DOHH2 (cell line): ENCODE measurements around the gene RCN2.

ENCODE experiments used
- H3F3A ChIP-seq: fragments of 200-600 bp; sonication (generic), shearing (Covaris generic); 2 replicates; pipeline ENCODE4 v1.6.0; 2016; ENCODE audit warnings: antibody characterized with exemption, mild to moderate bottlenecking; ENCODE audit not compliant: control insufficient read depth, insufficient read depth
- H3K27ac ChIP-seq: fragments of 200-600 bp; sonication (generic); 2 replicates; pipeline ENCODE4 v1.5.1; 2014; ENCODE audit warnings: low read depth, mild to moderate bottlenecking, low read length, moderate library complexity
- H3K27me3 ChIP-seq: fragments of 200-600 bp; sonication (generic); 2 replicates; pipeline ENCODE4 v1.6.1; 2014; ENCODE audit warnings: mild to moderate bottlenecking, low read length, mixed read lengths; ENCODE audit not compliant: control insufficient read depth
- H3K36me3 ChIP-seq: fragments of 200-600 bp; sonication (generic); 2 replicates; pipeline ENCODE4 v1.6.1; 2014; ENCODE audit warnings: mild to moderate bottlenecking, low read length, moderate library complexity, mixed read lengths; ENCODE audit not compliant: control insufficient read depth
- H3K4me1 ChIP-seq: fragments of 200-600 bp; sonication (generic); 2 replicates; pipeline ENCODE4 v1.6.1; 2014; ENCODE audit warnings: mild to moderate bottlenecking, low read length, mixed read lengths; ENCODE audit not compliant: control insufficient read depth
- H3K4me2 ChIP-seq: fragments of 200-600 bp; sonication (generic); 2 replicates; pipeline ENCODE4 v1.6.0; 2014; ENCODE audit warnings: mild to moderate bottlenecking, low read length, moderate library complexity
- H3K4me3 ChIP-seq: fragments of 200-600 bp; sonication (generic); 2 replicates; pipeline ENCODE4 v1.5.1; 2014; ENCODE audit warnings: mild to moderate bottlenecking, low read length, mixed read lengths
- H3K79me2 ChIP-seq: fragments of 200-600 bp; sonication (generic); 2 replicates; pipeline ENCODE4 v1.6.1; 2014; ENCODE audit warnings: mild to moderate bottlenecking, low read length, mixed read lengths; ENCODE audit not compliant: control insufficient read depth
- H3K9me2 ChIP-seq: fragments of 200-600 bp; sonication (generic); replicated peaks from 2 replicates; pipeline ENCODE4 v1.6.1; 2014; ENCODE audit warnings: mild to moderate bottlenecking, low read length, mixed read lengths; ENCODE audit not compliant: control insufficient read depth
- H3K9me3 ChIP-seq: fragments of 200-600 bp; sonication (generic); 2 replicates; pipeline ENCODE4 v1.6.1; 2014; ENCODE audit warnings: antibody characterized with exemption, low read length, mixed read lengths; ENCODE audit not compliant: control insufficient read depth, insufficient read depth
- H4K20me1 ChIP-seq: fragments of 200-600 bp; sonication (generic); 2 replicates; pipeline ENCODE4 v1.6.0; 2014; ENCODE audit warnings: low read depth, mild to moderate bottlenecking, antibody characterized with exemption, low read length, moderate library complexity; ENCODE audit not compliant: control insufficient read depth, insufficient read depth
- EZH2phosphoT487 ChIP-seq: fragments of 200-600 bp; sonication (generic); IDR thresholded peaks from 2 replicates; pipeline ENCODE4 v1.6.1; 2017; ENCODE audit warnings: borderline replicate concordance, mild to moderate bottlenecking, antibody characterized with exemption, low read length, moderate library complexity, mixed read lengths
- TF ChIP-seq, protein P1 (sequence below): fragments of 200-600 bp; sonication (generic); IDR thresholded peaks from one replicate; pipeline ENCODE4 v1.5.1; 2014; ENCODE audit warnings: antibody characterized with exemption, mild to moderate bottlenecking, low read depth, low read length; ENCODE audit not compliant: poor library complexity, severe bottlenecking

Gene RCN2

DNA sequence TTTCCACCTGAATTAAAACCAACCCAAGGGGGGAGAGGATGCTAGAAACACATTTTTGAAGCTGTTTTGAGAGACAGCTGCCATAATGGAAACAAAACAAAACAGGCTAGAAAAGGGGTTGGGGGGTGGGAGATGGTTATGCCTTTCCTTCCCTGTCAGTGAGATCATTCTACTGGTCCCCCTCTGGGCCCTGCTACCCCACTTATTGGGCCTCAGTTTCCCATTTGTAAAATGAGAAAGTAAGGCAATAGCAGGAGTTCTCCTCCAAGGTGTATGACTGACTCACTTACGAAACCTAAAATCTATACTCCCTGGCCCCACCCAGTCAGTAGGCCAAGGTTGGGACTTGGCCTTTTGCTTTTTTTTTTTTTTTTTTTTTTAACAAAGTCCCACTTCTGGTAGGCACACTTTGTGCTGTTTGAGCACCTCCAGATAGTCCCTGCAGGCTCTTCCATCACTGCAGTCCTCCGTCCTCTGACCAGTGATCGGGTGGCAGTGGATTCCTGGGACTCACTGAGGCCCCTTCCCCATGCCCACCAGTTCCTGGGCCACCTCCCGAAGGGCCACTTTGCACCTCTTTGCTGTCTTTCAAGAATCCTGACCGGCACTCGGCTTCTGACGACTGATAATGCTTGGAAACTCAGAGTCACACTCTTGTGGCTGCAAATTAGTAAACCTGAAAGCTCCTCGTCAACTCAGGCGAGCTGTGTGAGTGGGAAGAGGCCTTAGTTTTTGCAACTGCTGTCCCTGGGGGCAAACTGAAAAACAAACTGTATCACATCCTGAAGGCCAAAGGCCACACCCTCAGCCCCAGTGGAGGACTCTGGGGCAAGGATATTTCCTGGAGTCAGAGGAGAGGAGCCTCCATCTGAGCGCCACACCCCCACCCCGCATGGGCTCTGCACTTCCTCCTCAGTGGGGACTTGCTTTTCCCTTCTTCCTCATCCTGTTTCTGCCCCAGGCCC is 56.6 kb downstream of the RCN2 start:
- Histone ChIP-seq H3K9me3 (no peaks in the 10 kb centered on the region), H4K20me1 (no peaks in the 10 kb centered on the region), H3K9me2 (no peaks in the 10 kb centered on the region), H3K36me3 (no peaks in the 10 kb centered on the region), H3K4me3 (peak overlapping the region; percentile 18), H3K79me2 (no peaks in the 10 kb centered on the region), H3F3A (no peaks in the 10 kb centered on the region; the same call in 1 of the 2 replicates), H3K4me1 (peaks cover 18% of the 10 kb centered on the region), H3K27me3 (no peaks in the 10 kb centered on the region), H3K27ac (no peak overlapping the region), H3K4me2 (peak overlapping the region; percentile 47)
- TF ChIP-seq, protein P1, sequence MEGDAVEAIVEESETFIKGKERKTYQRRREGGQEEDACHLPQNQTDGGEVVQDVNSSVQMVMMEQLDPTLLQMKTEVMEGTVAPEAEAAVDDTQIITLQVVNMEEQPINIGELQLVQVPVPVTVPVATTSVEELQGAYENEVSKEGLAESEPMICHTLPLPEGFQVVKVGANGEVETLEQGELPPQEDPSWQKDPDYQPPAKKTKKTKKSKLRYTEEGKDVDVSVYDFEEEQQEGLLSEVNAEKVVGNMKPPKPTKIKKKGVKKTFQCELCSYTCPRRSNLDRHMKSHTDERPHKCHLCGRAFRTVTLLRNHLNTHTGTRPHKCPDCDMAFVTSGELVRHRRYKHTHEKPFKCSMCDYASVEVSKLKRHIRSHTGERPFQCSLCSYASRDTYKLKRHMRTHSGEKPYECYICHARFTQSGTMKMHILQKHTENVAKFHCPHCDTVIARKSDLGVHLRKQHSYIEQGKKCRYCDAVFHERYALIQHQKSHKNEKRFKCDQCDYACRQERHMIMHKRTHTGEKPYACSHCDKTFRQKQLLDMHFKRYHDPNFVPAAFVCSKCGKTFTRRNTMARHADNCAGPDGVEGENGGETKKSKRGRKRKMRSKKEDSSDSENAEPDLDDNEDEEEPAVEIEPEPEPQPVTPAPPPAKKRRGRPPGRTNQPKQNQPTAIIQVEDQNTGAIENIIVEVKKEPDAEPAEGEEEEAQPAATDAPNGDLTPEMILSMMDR = no peak
- TF ChIP-seq EZH2phosphoT487 = no peak

GRCh38 chr15:76988867-76989780 is 57.6 kb downstream of the RCN2 start:
- H3F3A ChIP-seq = no peaks in the 10 kb centered on the region; the same call in 1 of the 2 replicates
- H3K9me2 ChIP-seq = no peaks in the 10 kb centered on the region
- H3K36me3 ChIP-seq = no peaks in the 10 kb centered on the region
- no peaks in the 10 kb centered on the region for H3K79me2 ChIP-seq
- peak overlapping the region; percentile 18 for H3K4me3 ChIP-seq
- H3K9me3 ChIP-seq = no peaks in the 10 kb centered on the region
- H3K4me2 ChIP-seq = peak overlapping the region; percentile 47
- H3K27me3 ChIP-seq = no peaks in the 10 kb centered on the region
- TF ChIP-seq, protein P1 = no peak
- TF ChIP-seq EZH2phosphoT487 = no peak
- no peaks in the 10 kb centered on the region for H4K20me1 ChIP-seq
- H3K27ac ChIP-seq = no peak overlapping the region
- H3K4me1 ChIP-seq = peaks cover 18% of the 10 kb centered on the region

GRCh38 chr15:76991048-76991447 is 59.5 kb downstream of the RCN2 start:
- Histone ChIP-seq H3K27me3 (no peaks in the 10 kb centered on the region), H3F3A (no peaks in the 10 kb centered on the region), H3K4me3 (no peak overlapping the region), H3K9me2 (no peaks in the 10 kb centered on the region), H3K36me3 (no peaks in the 10 kb centered on the region), H3K79me2 (peaks cover 6% of the 10 kb centered on the region), H3K9me3 (no peaks in the 10 kb centered on the region), H3K4me1 (peaks cover 37% of the 10 kb centered on the region), H3K4me2 (no peak overlapping the region), H4K20me1 (no peaks in the 10 kb centered on the region), H3K27ac (no peak overlapping the region)
- TF ChIP-seq, protein P1 = no peak
- TF ChIP-seq EZH2phosphoT487 = no peak
